ENCODE results near the gene PCSK7. TPM values are rescaled to one million over a fixed set of nuclear protein-coding genes. Genes with fewer than 3 reads are reported as not detected.
A peak's percentile ranks its signal among the peaks of the same experiment; 100 is the strongest.

PCSK7 gene
- total and polyA plus RNA-seq, 12 donors: 22.6 to 54.4 (median 42.2) TPM

DNA sequence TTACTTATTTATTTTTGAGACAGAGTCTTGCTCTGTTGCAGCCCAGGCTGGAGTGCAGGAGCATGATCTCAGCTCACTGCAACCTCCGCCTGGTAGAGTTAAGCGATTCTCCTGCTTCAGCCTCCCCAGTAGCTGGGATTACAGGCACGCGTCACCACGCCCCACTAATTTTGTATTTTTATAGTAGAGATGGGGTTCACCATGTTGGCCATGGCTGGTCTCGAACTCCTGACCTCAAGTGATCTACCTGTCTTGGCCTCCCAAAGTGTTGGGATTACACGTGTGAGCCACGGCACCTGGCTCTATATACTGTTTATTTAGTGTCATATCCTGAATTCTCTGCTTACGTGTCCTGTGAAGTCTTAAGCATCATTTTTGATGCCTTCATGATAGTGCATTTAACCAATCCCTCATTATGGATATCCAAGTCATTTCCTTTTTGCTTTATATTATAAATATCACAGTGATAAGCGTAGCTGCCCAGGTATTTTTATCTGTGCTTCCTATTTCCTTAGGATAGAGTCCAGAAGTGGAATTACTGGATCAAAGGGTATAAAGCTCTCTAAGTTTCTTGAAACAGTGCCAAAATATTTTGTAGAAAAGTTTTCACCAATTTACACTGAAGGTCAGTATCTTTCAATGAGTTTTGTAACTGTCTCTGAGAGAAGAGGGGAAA, 54.2 kb downstream of the PCSK7 start:
- Histone ChIP-seq H3K36me3 (replicated peaks in 1 of 2) (peaks cover 0 to 8% of the 10 kb centered on the region in 2 donors), H3K4me1 (replicated peaks in 1 of 2) (peaks cover 25 to 39% of the 10 kb centered on the region in 2 donors), H3K27me3 (no peaks in the 10 kb centered on the region), H3K27ac (peak overlapping the region in 3 of 5 donors; percentile 91 to 93 (median 93)), H3K9me3 (replicated peaks in 1 of 3) (no peaks in the 10 kb centered on the region), H3K4me3 (peak overlapping the region in 1 of 4 donors; percentile 82)
- WGBS, 4 donors: 70 to 81% (median 76%) methylated on average over 9 to 10 of the region's 10 CpGs
- peak in 3 of 7 donors; percentile 16 to 51 (median 23) for DNase-seq
- TF ChIP-seq POLR2A (IDR thresholded peaks at IDR 0.05): no peak
- TF ChIP-seq, protein P1, sequence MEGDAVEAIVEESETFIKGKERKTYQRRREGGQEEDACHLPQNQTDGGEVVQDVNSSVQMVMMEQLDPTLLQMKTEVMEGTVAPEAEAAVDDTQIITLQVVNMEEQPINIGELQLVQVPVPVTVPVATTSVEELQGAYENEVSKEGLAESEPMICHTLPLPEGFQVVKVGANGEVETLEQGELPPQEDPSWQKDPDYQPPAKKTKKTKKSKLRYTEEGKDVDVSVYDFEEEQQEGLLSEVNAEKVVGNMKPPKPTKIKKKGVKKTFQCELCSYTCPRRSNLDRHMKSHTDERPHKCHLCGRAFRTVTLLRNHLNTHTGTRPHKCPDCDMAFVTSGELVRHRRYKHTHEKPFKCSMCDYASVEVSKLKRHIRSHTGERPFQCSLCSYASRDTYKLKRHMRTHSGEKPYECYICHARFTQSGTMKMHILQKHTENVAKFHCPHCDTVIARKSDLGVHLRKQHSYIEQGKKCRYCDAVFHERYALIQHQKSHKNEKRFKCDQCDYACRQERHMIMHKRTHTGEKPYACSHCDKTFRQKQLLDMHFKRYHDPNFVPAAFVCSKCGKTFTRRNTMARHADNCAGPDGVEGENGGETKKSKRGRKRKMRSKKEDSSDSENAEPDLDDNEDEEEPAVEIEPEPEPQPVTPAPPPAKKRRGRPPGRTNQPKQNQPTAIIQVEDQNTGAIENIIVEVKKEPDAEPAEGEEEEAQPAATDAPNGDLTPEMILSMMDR (IDR thresholded peaks at IDR 0.05): no peak
- intact Hi-C loops (cut with DNase I): no loop called here

DNA sequence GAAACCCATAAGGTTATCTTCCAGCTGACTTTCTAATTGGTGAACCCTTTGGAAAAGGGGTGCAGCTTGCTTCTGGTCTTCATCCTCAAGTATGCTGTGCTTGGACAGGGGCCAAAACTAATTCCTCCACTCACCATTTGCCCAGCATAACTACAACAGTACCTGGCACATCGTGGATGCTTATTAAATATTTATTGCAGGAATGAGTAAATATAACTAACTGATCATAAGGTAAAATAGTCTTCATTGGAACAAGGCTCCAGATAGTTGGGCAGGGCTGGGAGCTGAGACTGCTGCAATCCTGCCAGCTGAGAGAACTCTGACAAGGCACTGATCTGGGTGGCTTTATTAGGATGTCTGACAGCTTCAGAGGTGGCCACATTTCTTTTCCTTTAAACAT, 55.7 kb downstream of the PCSK7 start:
- WGBS, 4 donors: 70 to 88% (median 72%) methylated on average over 1 of the region's 1 CpG
- intact Hi-C loops (cut with DNase I): no loop called here
- H3K27me3 ChIP-seq: no peaks in the 10 kb centered on the region
- no peaks in the 10 kb centered on the region for H3K36me3 ChIP-seq (replicated peaks in 1 of 2)
- no peak overlapping the region for H3K4me3 ChIP-seq
- peak in 3 of 7 donors; percentile 7 to 44 (median 23) for DNase-seq
- no peak overlapping the region for H3K27ac ChIP-seq
- TF ChIP-seq, protein P1 (IDR thresholded peaks at IDR 0.05): no peak
- TF ChIP-seq POLR2A (IDR thresholded peaks at IDR 0.05): no peak
- peaks cover 25 to 47% of the 10 kb centered on the region in 2 donors for H3K4me1 ChIP-seq (replicated peaks in 1 of 2)
- no peaks in the 10 kb centered on the region for H3K9me3 ChIP-seq (replicated peaks in 1 of 3)

- H3K9me3 ChIP-seq (replicated peaks in 1 of 3): no peaks in the 10 kb centered on the region
- H3K4me1 ChIP-seq (replicated peaks in 1 of 2): peaks cover 20 to 47% of the 10 kb centered on the region in 2 donors
- no peak overlapping the region for H3K27ac ChIP-seq
- no peaks in the 10 kb centered on the region for H3K27me3 ChIP-seq
- TF ChIP-seq, protein P1 (IDR thresholded peaks at IDR 0.05): no peak
- no peak for TF ChIP-seq POLR2A (IDR thresholded peaks at IDR 0.05)
- no peak for DNase-seq
- H3K36me3 ChIP-seq (replicated peaks in 1 of 2): peaks cover 0 to 4% of the 10 kb centered on the region in 2 donors
- intact Hi-C loops (cut with DNase I): no loop called here
- H3K4me3 ChIP-seq: no peak overlapping the region
- 84 to 90% (median 86%) methylated on average over 5 of the region's 5 CpGs for WGBS, 4 donors
These were observed 56.1 kb downstream of the PCSK7 start for GRCh38 chr11:117175781-117176180.

DNA sequence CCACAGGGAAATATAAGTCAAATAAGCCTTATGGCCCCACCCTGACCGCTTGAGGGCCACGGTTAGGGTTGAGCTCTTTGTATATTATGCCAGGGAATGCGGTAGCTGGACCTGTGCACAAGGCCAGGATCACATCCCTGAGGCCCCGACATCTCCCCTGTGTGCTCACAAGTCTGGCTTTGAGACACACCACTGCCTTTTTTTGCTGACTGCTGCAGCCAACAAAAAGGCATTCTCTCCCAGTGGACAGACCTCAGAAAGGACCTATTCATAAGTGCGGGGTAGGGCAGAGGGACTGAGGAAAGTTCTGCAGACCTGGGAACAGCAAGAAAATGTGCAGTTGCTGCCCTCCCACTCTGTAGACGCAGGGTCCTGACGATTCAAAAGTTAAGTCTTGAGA, 56.8 kb downstream of the PCSK7 start:
- no peak overlapping the region for H3K4me3 ChIP-seq
- TF ChIP-seq POLR2A (IDR thresholded peaks at IDR 0.05): no peak
- TF ChIP-seq, protein P1 (IDR thresholded peaks at IDR 0.05): no peak
- DNase-seq: peak in 2 of 7 donors; percentile 7 to 49
- H3K27ac ChIP-seq: no peak overlapping the region
- 65 to 73% (median 67%) methylated on average over 5 to 7 of the region's 7 CpGs for WGBS, 4 donors
- H3K36me3 ChIP-seq (replicated peaks in 1 of 2): peaks cover 0 to 11% of the 10 kb centered on the region in 2 donors
- H3K27me3 ChIP-seq: no peaks in the 10 kb centered on the region
- H3K4me1 ChIP-seq (replicated peaks in 1 of 2): peaks cover 15 to 44% of the 10 kb centered on the region in 2 donors
- intact Hi-C loops (cut with DNase I): no loop called here
- no peaks in the 10 kb centered on the region for H3K9me3 ChIP-seq (replicated peaks in 1 of 3)

All from adrenal gland (tissue), 12 donors.